Measurements from ENCODE around the gene MARCHF7.
"Not testable (repeated sequence)": the region's sequence is repeated elsewhere in the genome, so short reads cannot be mapped to it uniquely, and the experiment has no call there.

The MARCHF7 gene

GRCh38 chr2:159708066-159708760 lies 4.1 kb upstream of the MARCHF7 start:
- Histone ChIP-seq H3K4me1 (ENCODE audit: control insufficient read depth in 1 of 2, insufficient read depth in 2 of 2, low read length in 2 of 2) (peaks cover 0 to 4% of the 10 kb centered on the region in 2 donors), H3K36me3 (ENCODE audit: control insufficient read depth in 1 of 2, insufficient read depth in 2 of 2, low read length in 2 of 2) (no peaks in the 10 kb centered on the region), H3K27ac (ENCODE audit: low read length) (no peak overlapping the region), H3K9me3 (ENCODE audit: control insufficient read depth in 1 of 2, low read length in 2 of 2) (no peaks in the 10 kb centered on the region), H3K27me3 (ENCODE audit: low read depth, low read length) (no peaks in the 10 kb centered on the region), H3K4me3 (ENCODE audit: low read depth in 1 of 2, low read length in 2 of 2) (no peak overlapping the region)

DNA sequence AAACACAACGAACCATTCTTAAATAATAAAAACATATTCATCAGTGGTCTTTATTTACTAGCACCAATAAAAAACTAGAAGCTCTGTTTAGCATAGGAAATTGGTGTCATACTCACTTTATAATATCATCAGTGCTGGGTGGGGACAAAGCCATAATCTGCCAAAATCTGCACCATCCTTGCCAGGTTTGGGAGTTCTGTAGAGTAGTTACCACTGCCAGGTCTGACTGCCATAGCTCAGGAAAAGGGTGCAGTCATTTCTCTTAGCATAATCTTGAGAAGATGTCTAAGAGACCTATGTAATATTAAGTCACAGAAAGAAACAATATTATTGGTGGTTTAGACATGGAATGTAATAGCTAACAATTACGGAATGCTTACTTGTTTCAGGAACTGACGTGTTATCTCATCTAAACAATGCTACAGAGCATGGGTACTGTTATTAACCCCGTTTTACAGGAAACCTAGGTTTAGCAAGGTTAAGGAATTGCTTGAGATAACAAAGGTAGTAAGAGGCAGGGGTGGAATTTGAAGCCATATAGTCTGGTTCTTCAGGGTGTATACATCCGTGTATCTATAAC lies 1.6 kb upstream of the MARCHF7 start:
- Histone ChIP-seq H3K4me1 (ENCODE audit: control insufficient read depth in 1 of 2, insufficient read depth in 2 of 2, low read length in 2 of 2) (peaks cover 7 to 24% of the 10 kb centered on the region in 2 donors), H3K27ac (ENCODE audit: low read length) (no peak overlapping the region), H3K27me3 (ENCODE audit: low read depth, low read length) (no peaks in the 10 kb centered on the region), H3K9me3 (ENCODE audit: control insufficient read depth in 1 of 2, low read length in 2 of 2) (no peaks in the 10 kb centered on the region), H3K36me3 (ENCODE audit: control insufficient read depth in 1 of 2, insufficient read depth in 2 of 2, low read length in 2 of 2) (peaks cover 0 to 2% of the 10 kb centered on the region in 2 donors), H3K4me3 (ENCODE audit: low read depth in 1 of 2, low read length in 2 of 2) (no peak overlapping the region)

- peak overlapping the region; percentile 97 for H3K27ac ChIP-seq (ENCODE audit: low read length)
- peaks cover 9 to 30% of the 10 kb centered on the region in 2 donors for H3K4me1 ChIP-seq (ENCODE audit: control insufficient read depth in 1 of 2, insufficient read depth in 2 of 2, low read length in 2 of 2)
- H3K27me3 ChIP-seq (ENCODE audit: low read depth, low read length) = no peaks in the 10 kb centered on the region
- no peaks in the 10 kb centered on the region for H3K9me3 ChIP-seq (ENCODE audit: control insufficient read depth in 1 of 2, low read length in 2 of 2)
- peak overlapping the region; percentile 73 to 88 for H3K4me3 ChIP-seq (ENCODE audit: low read depth in 1 of 2, low read length in 2 of 2)
- peaks cover 0 to 10% of the 10 kb centered on the region in 2 donors for H3K36me3 ChIP-seq (ENCODE audit: control insufficient read depth in 1 of 2, insufficient read depth in 2 of 2, low read length in 2 of 2)
Observed at GRCh38 chr2:159711562-159712142, 654 bp upstream of the MARCHF7 start.

- H3K4me3 ChIP-seq (ENCODE audit: low read depth in 1 of 2, low read length in 2 of 2) = peak overlapping the region; percentile 73 to 88
- no peaks in the 10 kb centered on the region for H3K27me3 ChIP-seq (ENCODE audit: low read depth, low read length)
- peaks cover 16 to 43% of the 10 kb centered on the region in 2 donors for H3K4me1 ChIP-seq (ENCODE audit: control insufficient read depth in 1 of 2, insufficient read depth in 2 of 2, low read length in 2 of 2)
- peak overlapping the region; percentile 97 for H3K27ac ChIP-seq (ENCODE audit: low read length)
- no peaks in the 10 kb centered on the region for H3K9me3 ChIP-seq (ENCODE audit: control insufficient read depth in 1 of 2, low read length in 2 of 2)
- H3K36me3 ChIP-seq (ENCODE audit: control insufficient read depth in 1 of 2, insufficient read depth in 2 of 2, low read length in 2 of 2) = peaks cover 6 to 16% of the 10 kb centered on the region in 2 donors
Observed at GRCh38 chr2:159712929-159713420, 669 bp downstream of the MARCHF7 start.

GRCh38 chr2:159713631-159714246 lies 1.4 kb downstream of the MARCHF7 start:
- Histone ChIP-seq H3K27ac (ENCODE audit: low read length) (peak overlapping the region; percentile 97), H3K9me3 (ENCODE audit: control insufficient read depth in 1 of 2, low read length in 2 of 2) (no peaks in the 10 kb centered on the region), H3K27me3 (ENCODE audit: low read depth, low read length) (no peaks in the 10 kb centered on the region), H3K4me3 (ENCODE audit: low read depth in 1 of 2, low read length in 2 of 2) (peak overlapping the region; percentile 73 to 88), H3K36me3 (ENCODE audit: control insufficient read depth in 1 of 2, insufficient read depth in 2 of 2, low read length in 2 of 2) (peaks cover 6 to 16% of the 10 kb centered on the region in 2 donors), H3K4me1 (ENCODE audit: control insufficient read depth in 1 of 2, insufficient read depth in 2 of 2, low read length in 2 of 2) (peaks cover 16 to 44% of the 10 kb centered on the region in 2 donors)

DNA sequence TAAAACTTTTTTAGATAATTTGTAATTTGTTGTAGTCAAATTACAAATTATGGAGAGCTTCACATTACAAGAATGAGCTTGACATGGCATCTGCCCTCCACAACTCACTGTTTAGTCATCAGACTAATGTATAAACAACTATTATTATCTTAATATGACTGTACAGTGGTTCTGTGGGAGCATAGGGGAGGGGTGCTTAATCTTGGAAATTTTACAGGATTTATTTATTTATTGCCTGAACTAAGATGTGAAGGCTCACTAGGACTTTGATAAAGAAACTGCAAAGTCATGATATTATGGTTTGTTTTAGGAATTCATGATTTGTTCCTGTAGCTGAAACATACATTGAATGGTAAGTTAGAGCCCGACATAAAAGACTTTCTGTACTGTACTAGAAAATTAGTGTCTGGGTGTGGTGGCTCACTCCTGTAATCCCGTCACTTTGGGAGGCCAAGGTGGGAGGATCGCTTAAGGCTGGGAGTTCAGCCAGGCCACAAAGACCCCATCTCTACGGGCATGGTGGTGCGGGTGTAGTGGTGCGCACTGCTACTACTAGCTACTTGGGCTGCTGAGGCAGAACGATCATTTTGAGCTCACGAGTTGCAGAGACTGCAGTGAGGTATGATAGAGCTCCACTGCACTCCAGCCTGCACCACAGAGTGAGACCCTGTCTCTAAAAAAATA lies 2.1 kb downstream of the MARCHF7 start:
- Histone ChIP-seq H3K27me3 (ENCODE audit: low read depth, low read length) (no peaks in the 10 kb centered on the region), H3K27ac (ENCODE audit: low read length) (peak overlapping the region; percentile 97), H3K36me3 (ENCODE audit: control insufficient read depth in 1 of 2, insufficient read depth in 2 of 2, low read length in 2 of 2) (peaks cover 10 to 18% of the 10 kb centered on the region in 2 donors), H3K4me3 (ENCODE audit: low read depth in 1 of 2, low read length in 2 of 2) (peak overlapping the region; percentile 73 to 88), H3K9me3 (ENCODE audit: control insufficient read depth in 1 of 2, low read length in 2 of 2) (no peaks in the 10 kb centered on the region), H3K4me1 (ENCODE audit: control insufficient read depth in 1 of 2, insufficient read depth in 2 of 2, low read length in 2 of 2) (peaks cover 16 to 44% of the 10 kb centered on the region in 2 donors)

- peaks cover 19 to 24% of the 10 kb centered on the region in 2 donors for H3K36me3 ChIP-seq (ENCODE audit: control insufficient read depth in 1 of 2, insufficient read depth in 2 of 2, low read length in 2 of 2)
- no peak overlapping the region for H3K4me3 ChIP-seq (ENCODE audit: low read depth in 1 of 2, low read length in 2 of 2)
- no peaks in the 10 kb centered on the region for H3K27me3 ChIP-seq (ENCODE audit: low read depth, low read length)
- no peak overlapping the region for H3K27ac ChIP-seq (ENCODE audit: low read length)
- H3K4me1 ChIP-seq (ENCODE audit: control insufficient read depth in 1 of 2, insufficient read depth in 2 of 2, low read length in 2 of 2) = peaks cover 16 to 44% of the 10 kb centered on the region in 2 donors
- H3K9me3 ChIP-seq (ENCODE audit: control insufficient read depth in 1 of 2, low read length in 2 of 2) = no peaks in the 10 kb centered on the region
Observed at GRCh38 chr2:159715451-159715850, 3.1 kb downstream of the MARCHF7 start.

GRCh38 chr2:159716409-159716808 lies 4.1 kb downstream of the MARCHF7 start:
- not testable (repeated sequence) for H3K27ac ChIP-seq (ENCODE audit: low read length); H3K4me3 ChIP-seq (ENCODE audit: low read depth in 1 of 2, low read length in 2 of 2); H3K27me3 ChIP-seq (ENCODE audit: low read depth, low read length); H3K9me3 ChIP-seq (ENCODE audit: control insufficient read depth in 1 of 2, low read length in 2 of 2)
- H3K4me1 ChIP-seq (ENCODE audit: control insufficient read depth in 1 of 2, insufficient read depth in 2 of 2, low read length in 2 of 2) = peaks cover 16 to 40% of the 10 kb centered on the region in 2 donors
- peaks cover 24% of the 10 kb centered on the region in 2 donors for H3K36me3 ChIP-seq (ENCODE audit: control insufficient read depth in 1 of 2, insufficient read depth in 2 of 2, low read length in 2 of 2)

- Histone ChIP-seq H3K27ac (ENCODE audit: low read length) (no peak overlapping the region), H3K9me3 (ENCODE audit: control insufficient read depth in 1 of 2, low read length in 2 of 2) (no peaks in the 10 kb centered on the region), H3K27me3 (ENCODE audit: low read depth, low read length) (no peaks in the 10 kb centered on the region), H3K4me3 (ENCODE audit: low read depth in 1 of 2, low read length in 2 of 2) (no peak overlapping the region), H3K4me1 (ENCODE audit: control insufficient read depth in 1 of 2, insufficient read depth in 2 of 2, low read length in 2 of 2) (peaks cover 16 to 40% of the 10 kb centered on the region in 2 donors), H3K36me3 (ENCODE audit: control insufficient read depth in 1 of 2, insufficient read depth in 2 of 2, low read length in 2 of 2) (peaks cover 24% of the 10 kb centered on the region in 2 donors)
Observed at GRCh38 chr2:159716857-159717256, 4.6 kb downstream of the MARCHF7 start.

GRCh38 chr2:159720676-159721075 lies 8.4 kb downstream of the MARCHF7 start:
- peaks cover 9 to 38% of the 10 kb centered on the region in 2 donors for H3K4me1 ChIP-seq (ENCODE audit: control insufficient read depth in 1 of 2, insufficient read depth in 2 of 2, low read length in 2 of 2)
- peaks cover 24 to 27% of the 10 kb centered on the region in 2 donors for H3K36me3 ChIP-seq (ENCODE audit: control insufficient read depth in 1 of 2, insufficient read depth in 2 of 2, low read length in 2 of 2)
- no peaks in the 10 kb centered on the region for H3K9me3 ChIP-seq (ENCODE audit: control insufficient read depth in 1 of 2, low read length in 2 of 2)
- H3K4me3 ChIP-seq (ENCODE audit: low read depth in 1 of 2, low read length in 2 of 2) = no peak overlapping the region
- no peak overlapping the region for H3K27ac ChIP-seq (ENCODE audit: low read length)
- no peaks in the 10 kb centered on the region for H3K27me3 ChIP-seq (ENCODE audit: low read depth, low read length)

All from muscle layer of duodenum (tissue), 2 donors.